T47D (cell line): ENCODE measurements around the gene GTF3C6.
A peak's percentile ranks its signal among the peaks of the same experiment; 100 is the strongest.
"Not testable (repeated sequence)": the region's sequence is repeated elsewhere in the genome, so short reads cannot be mapped to it uniquely, and the experiment has no call there.

Source experiments
- DNase-seq, 2 experiments: peaks; one replicate each; pipeline versions ENCODE4 v3.0.0 to v3.0.0-alpha.2; 2011 to 2012; ENCODE audit warnings: low read depth in 1 of 2, low spot score in 1 of 2
- JUND ChIP-seq: IDR thresholded peaks from 2 replicates; pipeline ENCODE4 v1.6.1; 2012; ENCODE audit warnings: low read depth
- in situ Hi-C: cut with HindIII; loops from 2 replicates; pipeline ENCODE4 v1.10.0; 2016; ENCODE audit warnings: low sequenced_read_pairs, low pct_unique_long_range_greater_than_20kb

Gene GTF3C6

GRCh38 chr6:110996691-110997090 lies 38.2 kb downstream of the GTF3C6 start:
- TF ChIP-seq JUND = no peak
- no peak for DNase-seq
- in situ Hi-C loops = no loop called here

- in situ Hi-C loops = no loop called here
- DNase-seq = peak; percentile 9 to 29
- TF ChIP-seq JUND = no peak
Measured at GRCh38 chr6:110999634-111000270, 41.2 kb downstream of the GTF3C6 start.

GRCh38 chr6:111002350-111002749 lies 43.8 kb downstream of the GTF3C6 start:
- no peak for TF ChIP-seq JUND

GRCh38 chr6:111011360-111012142 lies 53.0 kb downstream of the GTF3C6 start:
- DNase-seq = peak; percentile 50 to 62
- in situ Hi-C loops = no loop called here
- TF ChIP-seq JUND = no peak

More at GRCh38 chr6:111002350-111002749, 43.8 kb downstream of the GTF3C6 start:
- in situ Hi-C loops = no loop called here
- DNase-seq = no peak

- no peak for TF ChIP-seq JUND
- in situ Hi-C loops = no loop called here
- no peak for DNase-seq
Measured at GRCh38 chr6:111012143-111012452, 53.6 kb downstream of the GTF3C6 start.

- in situ Hi-C loops = not testable (repeated sequence)
Measured at GRCh38 chr6:111012520-111012919, 54.0 kb downstream of the GTF3C6 start.

GRCh38 chr6:111013144-111013915 lies 54.8 kb downstream of the GTF3C6 start:
- DNase-seq = no peak
- in situ Hi-C loops = no loop called here
- no peak for TF ChIP-seq JUND

More at GRCh38 chr6:111012520-111012919, 54.0 kb downstream of the GTF3C6 start:
- DNase-seq = not testable (repeated sequence)

GRCh38 chr6:111015389-111016124 lies 57.1 kb downstream of the GTF3C6 start:
- no peak for DNase-seq
- in situ Hi-C loops = no loop called here
- TF ChIP-seq JUND = no peak

- in situ Hi-C loops, DNase-seq: not testable (repeated sequence)
Measured at GRCh38 chr6:111017241-111017640, 58.7 kb downstream of the GTF3C6 start.
